Peyer's patch (tissue), 4 donors: ENCODE results near the gene LRP4. TPM values are rescaled to one million over a fixed set of nuclear protein-coding genes. Genes with fewer than 3 reads are reported as not detected.

Experiments
- DNase-seq, 3 donors: peaks; one replicate each; pipeline ENCODE4 v3.0.0-alpha.2; 2017 to 2019
- H3K27ac ChIP-seq, 4 donors: fragments of 200-600 bp; sonication (generic); one replicate each; pipeline ENCODE4 v1.5.1; 2016 to 2019
- H3K27me3 ChIP-seq, 2 donors: fragments of 200-600 bp; sonication (generic); one replicate each; pipeline ENCODE4 v1.5.1; 2019
- H3K36me3 ChIP-seq, 3 donors: fragments of 200-600 bp; sonication (generic); one replicate each; pipeline ENCODE4 v1.5.1; 2016 to 2019
- H3K4me1 ChIP-seq, 4 donors: fragments of 200-600 bp; sonication (generic); one replicate each; pipeline ENCODE4 v1.5.1; 2016 to 2019
- H3K4me3 ChIP-seq, 4 donors: fragments of 200-600 bp; sonication (generic); 1 replicate in 3 of 4; 2 replicates in 1 of 4; pipeline ENCODE4 v1.5.1; 2016 to 2019; ENCODE audit warnings: mild to moderate bottlenecking in 1 of 4
- H3K9me3 ChIP-seq, 4 donors: fragments of 200-600 bp; sonication (generic); one replicate each; pipeline ENCODE4 v1.5.1; 2016 to 2019; ENCODE audit warnings: mild to moderate bottlenecking in 1 of 4
- CTCF ChIP-seq, 6 experiments: fragments of 450-650 bp in 4 of 6; fragments of 200-600 bp in 2 of 6; sonication (generic) in 1 of 6; IDR thresholded peaks; one replicate each; pipeline ENCODE4 v1.5.1; 2017 to 2019; ENCODE audit warnings: antibody characterized with exemption in 6 of 6, mild to moderate bottlenecking in 3 of 6, moderate library complexity in 1 of 6
- POLR2A ChIP-seq, 2 donors: fragments of 450-650 bp; IDR thresholded peaks; one replicate each; pipeline ENCODE4 v1.5.1; 2017; ENCODE audit warnings: antibody characterized with exemption in 2 of 2, mild to moderate bottlenecking in 2 of 2, moderate library complexity in 2 of 2
- total RNA-seq, 4 donors: library from RNA; depleted of rRNA; stranded (reverse); fragments of >200 nt; gene quantifications; one replicate each; pipeline ENCODE4 v1.1.0, GENCODE V29; 2016

LRP4 gene
- total RNA-seq, 4 donors from 2014 or later: 37.1 to 62.5 (median 44.4) TPM

GRCh38 chr11:46903846-46904245 is 14.5 kb downstream of the LRP4 start:
- Histone ChIP-seq H3K4me3 (no peak overlapping the region), H3K4me1 (no peaks in the 10 kb centered on the region), H3K36me3 (peaks cover 0 to 17% (median 0%) of the 10 kb centered on the region in 3 donors), H3K27me3 (no peaks in the 10 kb centered on the region), H3K9me3 (no peaks in the 10 kb centered on the region), H3K27ac (no peak overlapping the region)
- TF ChIP-seq POLR2A (IDR thresholded peaks at IDR 0.05) (no peak), CTCF (IDR thresholded peaks at IDR 0.05) (no peak)
- no peak for DNase-seq

GRCh38 chr11:46902694-46903093 is 15.7 kb downstream of the LRP4 start:
- TF ChIP-seq POLR2A (IDR thresholded peaks at IDR 0.05): no peak
- TF ChIP-seq CTCF (IDR thresholded peaks at IDR 0.05): no peak
- no peak for DNase-seq
- Histone ChIP-seq H3K4me3 (no peak overlapping the region), H3K4me1 (no peaks in the 10 kb centered on the region), H3K27ac (no peak overlapping the region), H3K36me3 (peaks cover 0 to 25% (median 0%) of the 10 kb centered on the region in 3 donors), H3K9me3 (no peaks in the 10 kb centered on the region), H3K27me3 (no peaks in the 10 kb centered on the region)

- peaks cover 0 to 25% (median 0%) of the 10 kb centered on the region in 3 donors for H3K36me3 ChIP-seq
- H3K4me1 ChIP-seq: no peaks in the 10 kb centered on the region
- no peak for DNase-seq
- no peaks in the 10 kb centered on the region for H3K27me3 ChIP-seq
- TF ChIP-seq CTCF (IDR thresholded peaks at IDR 0.05) (no peak), POLR2A (IDR thresholded peaks at IDR 0.05) (no peak)
- no peaks in the 10 kb centered on the region for H3K9me3 ChIP-seq
- H3K27ac ChIP-seq: no peak overlapping the region
- H3K4me3 ChIP-seq: no peak overlapping the region
These were observed 17.2 kb downstream of the LRP4 start for GRCh38 chr11:46901156-46901555.

- no peak for DNase-seq
- TF ChIP-seq CTCF (IDR thresholded peaks at IDR 0.05) (no peak), POLR2A (IDR thresholded peaks at IDR 0.05) (no peak)
- H3K9me3 ChIP-seq: no peaks in the 10 kb centered on the region
- H3K27ac ChIP-seq: no peak overlapping the region
- H3K36me3 ChIP-seq: peaks cover 0 to 35% (median 0%) of the 10 kb centered on the region in 3 donors
- no peaks in the 10 kb centered on the region for H3K4me1 ChIP-seq
- H3K4me3 ChIP-seq: no peak overlapping the region
- no peaks in the 10 kb centered on the region for H3K27me3 ChIP-seq
These were observed 18.1 kb downstream of the LRP4 start for GRCh38 chr11:46900091-46900746.

GRCh38 chr11:46899501-46900025 is 18.8 kb downstream of the LRP4 start:
- Histone ChIP-seq H3K27ac (no peak overlapping the region), H3K27me3 (no peaks in the 10 kb centered on the region), H3K4me1 (no peaks in the 10 kb centered on the region), H3K9me3 (no peaks in the 10 kb centered on the region), H3K4me3 (no peak overlapping the region), H3K36me3 (peaks cover 0 to 40% (median 0%) of the 10 kb centered on the region in 3 donors)
- no peak for TF ChIP-seq POLR2A (IDR thresholded peaks at IDR 0.05)
- TF ChIP-seq CTCF (IDR thresholded peaks at IDR 0.05): no peak
- no peak for DNase-seq
